HCT116 (cell line): ENCODE data around the gene RIC8B.

ENCODE experiments used
- CBX3 ChIP-seq: IDR thresholded peaks from 2 replicates; pipeline ENCODE4 v1.6.1; 2012; ENCODE audit warnings: low read depth
- CEBPB ChIP-seq: IDR thresholded peaks from 2 replicates; pipeline ENCODE4 v1.6.1; 2012; ENCODE audit warnings: low read depth
- CTCF ChIP-seq, 3 experiments: fragments of 200-600 bp in 1 of 3; sonication (generic) in 1 of 3; IDR thresholded peaks in 2 of 3; conservative IDR thresholded peaks in 1 of 3; 2 replicates each; pipeline ENCODE4 v1.5.1; 2012 to 2017; ENCODE audit warnings: low read depth in 2 of 3, low read length in 2 of 3, antibody characterized with exemption in 1 of 3, borderline replicate concordance in 1 of 3, control low read depth in 1 of 3, mild to moderate bottlenecking in 1 of 3, mixed read lengths in 1 of 3, mixed run types in 1 of 3, moderate library complexity in 1 of 3; ENCODE audit not compliant: insufficient read depth in 1 of 3
- EZH2phosphoT487 ChIP-seq: fragments of 200-600 bp; IDR thresholded peaks from 2 replicates; pipeline ENCODE4 v1.6.1; 2018; ENCODE audit warnings: antibody characterized with exemption, borderline replicate concordance
- POLR2A ChIP-seq: IDR thresholded peaks from 2 replicates; pipeline ENCODE4 v1.7.0; 2011; ENCODE audit warnings: borderline replicate concordance; ENCODE audit not compliant: insufficient read depth, insufficient read length; ENCODE audit errors: extremely low read depth
- POLR2AphosphoS5 ChIP-seq: IDR thresholded peaks from 2 replicates; pipeline ENCODE4 v1.6.1; 2011; ENCODE audit warnings: mild to moderate bottlenecking, low read depth, low read length, moderate library complexity
- SRF ChIP-seq: IDR thresholded peaks from 2 replicates; pipeline ENCODE4 v1.6.1; 2012; ENCODE audit warnings: low read depth
- TF ChIP-seq, protein P1 (sequence below): IDR thresholded peaks from 2 replicates; pipeline ENCODE4 v1.6.1; 2012; ENCODE audit warnings: low read depth

GRCh38 chr12:106908561-106908960, 134.1 kb downstream of the RIC8B start:
- TF ChIP-seq CTCF (IDR thresholded peaks at IDR 0.05 in 2 of 3, conservative IDR thresholded peaks at IDR 0.05 in 1 of 3; ENCODE audit: borderline replicate concordance in 1 of 3, insufficient read depth in 1 of 3, low read depth in 2 of 3, low read length in 2 of 3): no peak
- TF ChIP-seq EZH2phosphoT487: no peak
- TF ChIP-seq POLR2A: no peak
- no peak for TF ChIP-seq CBX3
- TF ChIP-seq SRF: no peak
- no peak for TF ChIP-seq POLR2AphosphoS5
- no peak for TF ChIP-seq CEBPB
- TF ChIP-seq, protein P1, sequence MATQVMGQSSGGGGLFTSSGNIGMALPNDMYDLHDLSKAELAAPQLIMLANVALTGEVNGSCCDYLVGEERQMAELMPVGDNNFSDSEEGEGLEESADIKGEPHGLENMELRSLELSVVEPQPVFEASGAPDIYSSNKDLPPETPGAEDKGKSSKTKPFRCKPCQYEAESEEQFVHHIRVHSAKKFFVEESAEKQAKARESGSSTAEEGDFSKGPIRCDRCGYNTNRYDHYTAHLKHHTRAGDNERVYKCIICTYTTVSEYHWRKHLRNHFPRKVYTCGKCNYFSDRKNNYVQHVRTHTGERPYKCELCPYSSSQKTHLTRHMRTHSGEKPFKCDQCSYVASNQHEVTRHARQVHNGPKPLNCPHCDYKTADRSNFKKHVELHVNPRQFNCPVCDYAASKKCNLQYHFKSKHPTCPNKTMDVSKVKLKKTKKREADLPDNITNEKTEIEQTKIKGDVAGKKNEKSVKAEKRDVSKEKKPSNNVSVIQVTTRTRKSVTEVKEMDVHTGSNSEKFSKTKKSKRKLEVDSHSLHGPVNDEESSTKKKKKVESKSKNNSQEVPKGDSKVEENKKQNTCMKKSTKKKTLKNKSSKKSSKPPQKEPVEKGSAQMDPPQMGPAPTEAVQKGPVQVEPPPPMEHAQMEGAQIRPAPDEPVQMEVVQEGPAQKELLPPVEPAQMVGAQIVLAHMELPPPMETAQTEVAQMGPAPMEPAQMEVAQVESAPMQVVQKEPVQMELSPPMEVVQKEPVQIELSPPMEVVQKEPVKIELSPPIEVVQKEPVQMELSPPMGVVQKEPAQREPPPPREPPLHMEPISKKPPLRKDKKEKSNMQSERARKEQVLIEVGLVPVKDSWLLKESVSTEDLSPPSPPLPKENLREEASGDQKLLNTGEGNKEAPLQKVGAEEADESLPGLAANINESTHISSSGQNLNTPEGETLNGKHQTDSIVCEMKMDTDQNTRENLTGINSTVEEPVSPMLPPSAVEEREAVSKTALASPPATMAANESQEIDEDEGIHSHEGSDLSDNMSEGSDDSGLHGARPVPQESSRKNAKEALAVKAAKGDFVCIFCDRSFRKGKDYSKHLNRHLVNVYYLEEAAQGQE: no peak
